ENCODE data around the gene XPA. TPM values are rescaled to one million over a fixed set of nuclear protein-coding genes. Genes with fewer than 3 reads are reported as not detected.

Gene XPA
- polyA plus RNA-seq, 3 donors = 2.9 to 15.8 (median 15.4) TPM

DNA sequence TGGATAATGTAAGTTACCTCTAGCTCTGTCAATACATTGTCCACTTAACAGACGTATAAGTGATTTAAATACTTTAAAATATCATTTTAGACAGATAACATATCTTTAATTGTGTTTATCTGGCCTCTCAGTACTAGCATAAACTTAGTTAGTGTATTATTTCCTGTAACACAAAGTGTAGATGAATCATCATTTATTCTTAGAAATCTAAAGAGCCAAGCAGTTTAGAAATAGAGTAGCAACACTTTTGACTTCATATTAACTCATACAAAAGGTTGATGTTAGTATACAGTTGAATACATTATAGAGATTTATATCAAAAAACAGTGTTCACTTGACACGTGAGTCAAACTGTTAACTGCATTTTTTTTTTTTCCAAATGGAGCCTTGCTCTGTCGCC is 45.5 kb downstream of the XPA start:
- Histone ChIP-seq H3K4me2 (replicated peaks; ENCODE audit: extremely low read depth, low read length, poor library complexity, severe bottlenecking) (no peak overlapping the region), H3K79me2 (ENCODE audit: insufficient read depth, low read length) (peaks cover 7% of the 10 kb centered on the region), H3K4me1 (ENCODE audit: control insufficient read depth in 1 of 2, insufficient read depth in 2 of 2, low read length in 2 of 2) (no peaks in the 10 kb centered on the region), H4K20me1 (ENCODE audit: insufficient read depth, low read length) (no peaks in the 10 kb centered on the region), H3K9me3 (replicated peaks in 1 of 2; ENCODE audit: control insufficient read depth in 1 of 2, insufficient read depth in 1 of 2, low read length in 2 of 2) (no peaks in the 10 kb centered on the region), H3K4me3 (replicated peaks in 1 of 3; ENCODE audit: low read depth in 2 of 3, low read length in 3 of 3) (no peak overlapping the region), H3K9ac (ENCODE audit: insufficient read depth, low read length, poor library complexity, severe bottlenecking) (no peak overlapping the region), H2AFZ (ENCODE audit: insufficient read depth, low read depth, low read length, poor library complexity, severe bottlenecking) (no peak overlapping the region), H3K36me3 (replicated peaks in 1 of 2; ENCODE audit: control insufficient read depth in 1 of 2, insufficient read depth in 2 of 2, low read length in 2 of 2) (peaks cover 95 to 100% of the 10 kb centered on the region in 2 donors), H3K27ac (ENCODE audit: low read depth in 1 of 2, low read length in 2 of 2) (no peak overlapping the region), H3K27me3 (ENCODE audit: control insufficient read depth in 2 of 2, insufficient read depth in 2 of 2, low read length in 2 of 2) (no peaks in the 10 kb centered on the region)
- no peak for TF ChIP-seq CTCF (IDR thresholded peaks at IDR 0.05)
- H3K4me3 Mint-ChIP-seq = no peak overlapping the region
- no peak for DNase-seq
- H3K4me1 Mint-ChIP-seq = no peaks in the 10 kb centered on the region
- intact Hi-C loops (cut with micrococcal nuclease) = no loop called here
- H3K27ac Mint-ChIP-seq = peak overlapping the region in 1 of 7 donors; percentile 53
- peaks cover 71 to 89% of the 10 kb centered on the region in 2 donors for H3K36me3 Mint-ChIP-seq
- H3K27me3 Mint-ChIP-seq (ENCODE audit: low read depth in 3 of 3) = no peaks in the 10 kb centered on the region
- H3K9me3 Mint-ChIP-seq = no peaks in the 10 kb centered on the region
- WGBS (ENCODE audit: insufficient coverage) = 95% methylated on average over 2 of the region's 3 CpGs

DNA sequence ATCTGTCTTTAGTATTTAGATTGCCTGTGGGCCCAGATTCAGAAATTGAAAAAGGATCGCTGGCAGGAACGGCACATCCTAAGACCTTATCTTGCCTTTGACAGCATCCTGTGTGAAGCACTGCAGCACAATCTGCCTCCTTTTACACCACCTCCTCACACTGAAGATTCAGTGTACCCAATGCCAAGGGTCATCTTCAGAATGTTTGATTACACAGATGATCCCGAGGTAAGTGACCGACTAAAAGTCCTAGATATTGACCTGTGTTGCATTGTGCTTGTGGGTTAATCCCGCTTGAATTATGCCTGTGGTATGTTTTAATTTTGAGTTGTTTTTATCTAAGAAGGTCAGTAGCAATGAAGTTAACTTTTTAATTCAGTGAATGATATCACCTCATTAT is 49.1 kb downstream of the XPA start:
- no peak for TF ChIP-seq CTCF (IDR thresholded peaks at IDR 0.05)
- 100% methylated on average over 2 of the region's 5 CpGs for WGBS (ENCODE audit: insufficient coverage)

More for the DNA sequence above, 49.1 kb downstream of the XPA start:
- Mint-ChIP-seq H3K36me3 (peaks cover 68 to 83% of the 10 kb centered on the region in 2 donors), H3K9me3 (no peaks in the 10 kb centered on the region), H3K4me3 (no peak overlapping the region), H3K27ac (peak overlapping the region in 2 of 7 donors; percentile 1 to 48), H3K27me3 (ENCODE audit: low read depth in 3 of 3) (no peaks in the 10 kb centered on the region), H3K4me1 (no peaks in the 10 kb centered on the region)
- H3K27ac ChIP-seq (ENCODE audit: low read depth in 1 of 2, low read length in 2 of 2) = no peak overlapping the region
- no peaks in the 10 kb centered on the region for H3K9me3 ChIP-seq (replicated peaks in 1 of 2; ENCODE audit: control insufficient read depth in 1 of 2, insufficient read depth in 1 of 2, low read length in 2 of 2)
- H4K20me1 ChIP-seq (ENCODE audit: insufficient read depth, low read length) = no peaks in the 10 kb centered on the region
- H3K9ac ChIP-seq (ENCODE audit: insufficient read depth, low read length, poor library complexity, severe bottlenecking) = no peak overlapping the region
- peaks cover 7% of the 10 kb centered on the region for H3K79me2 ChIP-seq (ENCODE audit: insufficient read depth, low read length)
- intact Hi-C loops (cut with micrococcal nuclease) = no loop called here
- DNase-seq = no peak
- peaks cover 90 to 99% of the 10 kb centered on the region in 2 donors for H3K36me3 ChIP-seq (replicated peaks in 1 of 2; ENCODE audit: control insufficient read depth in 1 of 2, insufficient read depth in 2 of 2, low read length in 2 of 2)
- no peak overlapping the region for H3K4me2 ChIP-seq (replicated peaks; ENCODE audit: extremely low read depth, low read length, poor library complexity, severe bottlenecking)
- no peak overlapping the region for H3K4me3 ChIP-seq (replicated peaks in 1 of 3; ENCODE audit: low read depth in 2 of 3, low read length in 3 of 3)
- no peaks in the 10 kb centered on the region for H3K27me3 ChIP-seq (ENCODE audit: control insufficient read depth in 2 of 2, insufficient read depth in 2 of 2, low read length in 2 of 2)
- no peaks in the 10 kb centered on the region for H3K4me1 ChIP-seq (ENCODE audit: control insufficient read depth in 1 of 2, insufficient read depth in 2 of 2, low read length in 2 of 2)
- no peak overlapping the region for H2AFZ ChIP-seq (ENCODE audit: insufficient read depth, low read depth, low read length, poor library complexity, severe bottlenecking)
